GM21737 (cell line): ENCODE data around the gene BAZ1A.
A peak's percentile ranks its signal among the peaks of the same experiment; 100 is the strongest.

Experiments
- ATAC-seq: cut with Tn5 transposase; IDR thresholded peaks from one replicate; pipeline ENCODE4 v1.9.1; 2021; ENCODE audit warnings: mild to moderate bottlenecking, moderate library complexity; ENCODE audit not compliant: unreplicated experiment

The BAZ1A gene

GRCh38 chr14:34875031-34875922, at the start of gene BAZ1A:
Gene BAZ1A, minus strand, starts transcription at chr14:34875360. Its CDS starts 756 bp downstream, at chr14:34874604.
- peak; percentile 34 for ATAC-seq

- ATAC-seq, result no peak
Measured at GRCh38 chr14:34920339-34920738, 45.2 kb upstream of the BAZ1A start.

GRCh38 chr14:34913619-34914018, 38.5 kb upstream of the BAZ1A start:
- ATAC-seq, result no peak

GRCh38 chr14:34912966-34913365, 37.8 kb upstream of the BAZ1A start:
- ATAC-seq, result no peak

- ATAC-seq, result no peak
Measured at GRCh38 chr14:34912182-34912581, 37.0 kb upstream of the BAZ1A start.

GRCh38 chr14:34911209-34912150, 36.3 kb upstream of the BAZ1A start:
- no peak for ATAC-seq

GRCh38 chr14:34906287-34906686, 31.1 kb upstream of the BAZ1A start:
- ATAC-seq, result no peak

- ATAC-seq, result no peak
Measured at GRCh38 chr14:34895277-34895676, 20.1 kb upstream of the BAZ1A start.

GRCh38 chr14:34890937-34891336, 15.8 kb upstream of the BAZ1A start:
- no peak for ATAC-seq

- no peak for ATAC-seq
Measured at GRCh38 chr14:34888186-34888585, 13.0 kb upstream of the BAZ1A start.

GRCh38 chr14:34883954-34884353, 8.8 kb upstream of the BAZ1A start:
- ATAC-seq, result no peak

- ATAC-seq, result peak; percentile 25
Measured at GRCh38 chr14:34874386-34875030, 652 bp downstream of the BAZ1A start.

- peak; percentile 53 for ATAC-seq
Measured at GRCh38 chr14:34873589-34874385, 1.4 kb downstream of the BAZ1A start.

GRCh38 chr14:34872822-34873588, 2.2 kb downstream of the BAZ1A start:
- ATAC-seq, result no peak

- ATAC-seq, result no peak
Measured at GRCh38 chr14:34867199-34867598, 8.0 kb downstream of the BAZ1A start.

GRCh38 chr14:34865889-34866574, 9.1 kb downstream of the BAZ1A start:
- no peak for ATAC-seq

- ATAC-seq, result no peak
Measured at GRCh38 chr14:34863844-34864243, 11.3 kb downstream of the BAZ1A start.

- ATAC-seq, result no peak
Measured at GRCh38 chr14:34858765-34859164, 16.4 kb downstream of the BAZ1A start.
